ENCODE results near the gene SERP1. TPM values are rescaled to one million over a fixed set of nuclear protein-coding genes. Genes with fewer than 3 reads are reported as not detected.

Gene SERP1
- total and polyA plus RNA-seq, 3 experiments from 2014 or later: 127 to 156 (median 135) TPM

DNA sequence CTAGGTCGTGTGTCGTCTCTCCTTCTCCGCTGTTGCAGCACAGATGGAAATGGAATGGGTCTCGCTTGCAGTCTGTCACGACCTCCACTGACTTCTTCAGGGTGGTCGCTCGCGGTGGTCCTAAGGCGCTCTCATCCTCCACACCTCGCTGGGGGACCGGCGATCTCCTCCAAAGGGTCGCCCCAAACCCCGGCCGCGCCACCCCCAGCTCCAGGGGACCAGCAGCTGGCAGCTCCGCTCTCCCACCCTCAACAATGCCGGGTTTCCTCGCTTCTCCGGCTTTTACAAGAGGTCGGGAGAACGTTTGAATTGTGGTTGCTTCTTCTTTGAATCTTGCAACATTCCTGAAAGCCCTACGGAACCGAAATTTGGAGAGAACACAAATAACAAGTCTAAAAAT is 25.9 kb downstream of the SERP1 start:
- no peak overlapping the region for H3K27ac ChIP-seq (ENCODE audit: low read depth, low read length)
- no peaks in the 10 kb centered on the region for H3K4me1 Mint-ChIP-seq
- peaks cover 0 to 9% (median 5%) of the 10 kb centered on the region in 5 donors for H3K9me3 Mint-ChIP-seq
- H3K9me3 ChIP-seq (ENCODE audit: low read length): no peaks in the 10 kb centered on the region
- no peak overlapping the region for H3K4me3 Mint-ChIP-seq
- H3K27me3 ChIP-seq (ENCODE audit: insufficient read depth, low read length, poor library complexity, severe bottlenecking): no peaks in the 10 kb centered on the region
- no peak overlapping the region for H3K4me3 ChIP-seq (ENCODE audit: low read length)
- H3K36me3 Mint-ChIP-seq: peaks cover 0 to 21% (median 0%) of the 10 kb centered on the region in 3 donors
- POLR2A ChIA-PET: no interaction called here
- H3K36me3 ChIP-seq (ENCODE audit: insufficient read depth, low read length): no peaks in the 10 kb centered on the region
- no peak overlapping the region for H3K27ac Mint-ChIP-seq
- H3K4me1 ChIP-seq (ENCODE audit: insufficient read depth, low read length): no peaks in the 10 kb centered on the region
- CTCF ChIA-PET: interaction anchor here (0.8 kb wide), 1 partner anchor 78 kb away, joined by 4 read pairs; no protein-coding TSS in a partner anchor
- peaks cover 9 to 12% of the 10 kb centered on the region in 2 donors for H3K27me3 Mint-ChIP-seq
- no peak for DNase-seq

GRCh38 chr3:150519026-150519425 is 27.3 kb downstream of the SERP1 start:
- Mint-ChIP-seq H3K4me3 (no peak overlapping the region), H3K9me3 (peaks cover 0 to 9% (median 5%) of the 10 kb centered on the region in 5 donors), H3K27me3 (peaks cover 10 to 18% of the 10 kb centered on the region in 2 donors), H3K36me3 (peaks cover 0 to 22% (median 0%) of the 10 kb centered on the region in 3 donors), H3K27ac (no peak overlapping the region), H3K4me1 (no peaks in the 10 kb centered on the region)
- POLR2A ChIA-PET: no interaction called here
- DNase-seq: no peak
- Histone ChIP-seq H3K36me3 (ENCODE audit: insufficient read depth, low read length) (no peaks in the 10 kb centered on the region), H3K9me3 (ENCODE audit: low read length) (no peaks in the 10 kb centered on the region), H3K27me3 (ENCODE audit: insufficient read depth, low read length, poor library complexity, severe bottlenecking) (no peaks in the 10 kb centered on the region), H3K27ac (ENCODE audit: low read depth, low read length) (no peak overlapping the region), H3K4me1 (ENCODE audit: insufficient read depth, low read length) (no peaks in the 10 kb centered on the region), H3K4me3 (ENCODE audit: low read length) (no peak overlapping the region)
- CTCF ChIA-PET: no interaction called here

GRCh38 chr3:150515210-150515609 is 31.1 kb downstream of the SERP1 start:
- Mint-ChIP-seq H3K4me3 (no peak overlapping the region), H3K27me3 (peaks cover 13 to 29% of the 10 kb centered on the region in 2 donors), H3K36me3 (peaks cover 0 to 27% (median 2%) of the 10 kb centered on the region in 3 donors), H3K27ac (no peak overlapping the region), H3K9me3 (peaks cover 0 to 9% (median 5%) of the 10 kb centered on the region in 5 donors), H3K4me1 (no peaks in the 10 kb centered on the region)
- POLR2A ChIA-PET: no interaction called here
- Histone ChIP-seq H3K4me3 (ENCODE audit: low read length) (no peak overlapping the region), H3K27ac (ENCODE audit: low read depth, low read length) (no peak overlapping the region), H3K36me3 (ENCODE audit: insufficient read depth, low read length) (no peaks in the 10 kb centered on the region), H3K27me3 (ENCODE audit: insufficient read depth, low read length, poor library complexity, severe bottlenecking) (no peaks in the 10 kb centered on the region), H3K9me3 (ENCODE audit: low read length) (no peaks in the 10 kb centered on the region), H3K4me1 (ENCODE audit: insufficient read depth, low read length) (no peaks in the 10 kb centered on the region)
- CTCF ChIA-PET: interaction anchor here (0.6 kb wide), 1 partner anchor 325 kb away, joined by 3 read pairs; no protein-coding TSS in a partner anchor
- no peak for DNase-seq

- peaks cover 10 to 43% of the 10 kb centered on the region in 2 donors for H3K27me3 Mint-ChIP-seq
- POLR2A ChIA-PET: no interaction called here
Measured at GRCh38 chr3:150511122-150511821, 35.0 kb downstream of the SERP1 start.

GRCh38 chr3:150509780-150510179 is 36.5 kb downstream of the SERP1 start:
- no peak for DNase-seq
- H3K4me3 ChIP-seq (ENCODE audit: low read length): no peak overlapping the region
- H3K9me3 ChIP-seq (ENCODE audit: low read length): no peaks in the 10 kb centered on the region
- no peaks in the 10 kb centered on the region for H3K4me1 ChIP-seq (ENCODE audit: insufficient read depth, low read length)
- ChIA-PET POLR2A (no interaction called here), CTCF (no interaction called here)
- Mint-ChIP-seq H3K9me3 (peaks cover 0 to 10% (median 3%) of the 10 kb centered on the region in 5 donors), H3K4me1 (no peaks in the 10 kb centered on the region), H3K4me3 (no peak overlapping the region), H3K36me3 (peaks cover 1 to 27% (median 2%) of the 10 kb centered on the region in 3 donors), H3K27me3 (peaks cover 15 to 45% of the 10 kb centered on the region in 2 donors), H3K27ac (no peak overlapping the region)
- H3K27ac ChIP-seq (ENCODE audit: low read depth, low read length): no peak overlapping the region
- H3K27me3 ChIP-seq (ENCODE audit: insufficient read depth, low read length, poor library complexity, severe bottlenecking): no peaks in the 10 kb centered on the region
- H3K36me3 ChIP-seq (ENCODE audit: insufficient read depth, low read length): no peaks in the 10 kb centered on the region

More at GRCh38 chr3:150511122-150511821, 35.0 kb downstream of the SERP1 start:
- H3K36me3 Mint-ChIP-seq: peaks cover 1 to 27% (median 2%) of the 10 kb centered on the region in 3 donors
- Histone ChIP-seq H3K36me3 (ENCODE audit: insufficient read depth, low read length) (no peaks in the 10 kb centered on the region), H3K4me1 (ENCODE audit: insufficient read depth, low read length) (no peaks in the 10 kb centered on the region), H3K9me3 (ENCODE audit: low read length) (no peaks in the 10 kb centered on the region), H3K27ac (ENCODE audit: low read depth, low read length) (no peak overlapping the region), H3K27me3 (ENCODE audit: insufficient read depth, low read length, poor library complexity, severe bottlenecking) (no peaks in the 10 kb centered on the region), H3K4me3 (ENCODE audit: low read length) (no peak overlapping the region)
- H3K9me3 Mint-ChIP-seq: peaks cover 0 to 10% (median 3%) of the 10 kb centered on the region in 5 donors
- no peak overlapping the region for H3K4me3 Mint-ChIP-seq
- DNase-seq: no peak
- H3K4me1 Mint-ChIP-seq: no peaks in the 10 kb centered on the region
- CTCF ChIA-PET: no interaction called here
- no peak overlapping the region for H3K27ac Mint-ChIP-seq

- H3K4me3 Mint-ChIP-seq: no peak overlapping the region
- H3K4me3 ChIP-seq (ENCODE audit: low read length): no peak overlapping the region
- CTCF ChIA-PET: no interaction called here
- H3K27me3 Mint-ChIP-seq: peaks cover 12 to 47% of the 10 kb centered on the region in 2 donors
- H3K9me3 Mint-ChIP-seq: peaks cover 0 to 10% (median 3%) of the 10 kb centered on the region in 5 donors
- no peaks in the 10 kb centered on the region for H3K4me1 ChIP-seq (ENCODE audit: insufficient read depth, low read length)
- no peak overlapping the region for H3K27ac ChIP-seq (ENCODE audit: low read depth, low read length)
- H3K4me1 Mint-ChIP-seq: no peaks in the 10 kb centered on the region
- peaks cover 1 to 27% (median 2%) of the 10 kb centered on the region in 3 donors for H3K36me3 Mint-ChIP-seq
- H3K27me3 ChIP-seq (ENCODE audit: insufficient read depth, low read length, poor library complexity, severe bottlenecking): no peaks in the 10 kb centered on the region
- no peaks in the 10 kb centered on the region for H3K9me3 ChIP-seq (ENCODE audit: low read length)
- H3K36me3 ChIP-seq (ENCODE audit: insufficient read depth, low read length): no peaks in the 10 kb centered on the region
- POLR2A ChIA-PET: no interaction called here
- DNase-seq: no peak
- no peak overlapping the region for H3K27ac Mint-ChIP-seq
Measured at GRCh38 chr3:150508401-150508800, 37.9 kb downstream of the SERP1 start.

- CTCF ChIA-PET: interaction anchor here (1.2 to 2.2 kb wide), 2 partner anchors 9 to 218 kb away, joined by 5 to 9 read pairs; no protein-coding TSS in a partner anchor
- Histone ChIP-seq H3K4me3 (ENCODE audit: low read length) (no peak overlapping the region), H3K36me3 (ENCODE audit: insufficient read depth, low read length) (no peaks in the 10 kb centered on the region), H3K9me3 (ENCODE audit: low read length) (no peaks in the 10 kb centered on the region), H3K27ac (ENCODE audit: low read depth, low read length) (no peak overlapping the region), H3K27me3 (ENCODE audit: insufficient read depth, low read length, poor library complexity, severe bottlenecking) (no peaks in the 10 kb centered on the region), H3K4me1 (ENCODE audit: insufficient read depth, low read length) (no peaks in the 10 kb centered on the region)
- POLR2A ChIA-PET: no interaction called here
- Mint-ChIP-seq H3K4me3 (no peak overlapping the region), H3K27me3 (peaks cover 12 to 37% of the 10 kb centered on the region in 2 donors), H3K36me3 (peaks cover 1 to 31% (median 3%) of the 10 kb centered on the region in 3 donors), H3K9me3 (peaks cover 3 to 18% (median 5%) of the 10 kb centered on the region in 5 donors), H3K4me1 (no peaks in the 10 kb centered on the region), H3K27ac (no peak overlapping the region)
- DNase-seq: no peak
Measured at GRCh38 chr3:150504483-150504882, 41.8 kb downstream of the SERP1 start.

DNA sequence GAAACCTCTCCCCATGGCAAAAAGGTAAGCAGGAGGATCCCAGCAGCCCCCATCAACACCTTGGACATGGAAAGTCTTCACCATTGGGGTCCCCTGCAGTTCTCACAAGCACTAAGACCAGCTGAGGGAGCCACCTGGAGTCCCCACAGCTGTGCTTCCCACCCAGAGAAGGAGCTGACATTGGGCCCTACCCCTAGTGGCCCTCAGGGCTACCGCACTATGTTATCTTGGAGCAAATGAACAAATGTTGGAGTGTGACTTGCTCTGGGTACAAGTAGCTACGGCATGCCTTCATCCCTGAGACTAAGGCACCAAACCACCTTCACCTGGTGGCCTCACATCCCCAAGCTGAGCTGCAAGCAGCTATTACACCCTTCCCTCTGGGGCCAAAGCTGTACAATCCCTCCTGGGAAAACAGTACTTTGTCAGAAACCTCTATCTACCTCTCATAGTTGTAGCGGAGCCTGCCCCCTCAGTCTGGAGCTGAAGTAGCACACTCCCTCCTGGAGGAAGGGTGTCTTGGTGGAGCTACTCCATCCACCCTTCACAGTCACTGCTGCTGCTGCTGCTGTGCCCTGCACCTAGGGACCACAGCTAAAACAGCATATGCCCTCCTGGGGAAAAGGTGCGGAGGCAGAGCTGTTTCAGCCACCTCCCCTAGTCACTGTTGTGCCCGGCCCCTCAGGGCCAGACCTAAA is 42.7 kb downstream of the SERP1 start:
- H3K36me3 ChIP-seq (ENCODE audit: insufficient read depth, low read length): no peaks in the 10 kb centered on the region
- Mint-ChIP-seq H3K27me3 (peaks cover 12 to 32% of the 10 kb centered on the region in 2 donors), H3K36me3 (peaks cover 1 to 30% (median 3%) of the 10 kb centered on the region in 3 donors), H3K4me3 (no peak overlapping the region), H3K9me3 (peaks cover 3 to 18% (median 5%) of the 10 kb centered on the region in 5 donors), H3K27ac (no peak overlapping the region), H3K4me1 (no peaks in the 10 kb centered on the region)
- DNase-seq: no peak
- no peak overlapping the region for H3K4me3 ChIP-seq (ENCODE audit: low read length)
- H3K27ac ChIP-seq (ENCODE audit: low read depth, low read length): no peak overlapping the region
- ChIA-PET CTCF (interaction anchor here (0.9 to 2.2 kb wide), 3 partner anchors 8 to 217 kb away, joined by 4 to 9 read pairs (median 5); no protein-coding TSS in a partner anchor), POLR2A (no interaction called here)
- no peaks in the 10 kb centered on the region for H3K4me1 ChIP-seq (ENCODE audit: insufficient read depth, low read length)
- no peaks in the 10 kb centered on the region for H3K9me3 ChIP-seq (ENCODE audit: low read length)
- H3K27me3 ChIP-seq (ENCODE audit: insufficient read depth, low read length, poor library complexity, severe bottlenecking): no peaks in the 10 kb centered on the region
